ENCODE results near the gene CAMKV.
A peak's percentile ranks its signal among the peaks of the same experiment; 100 is the strongest.
"Not testable (repeated sequence)": the region's sequence is repeated elsewhere in the genome, so short reads cannot be mapped to it uniquely, and the experiment has no call there.

The CAMKV gene

GRCh38 chr3:49844464-49845183, 25.1 kb downstream of the CAMKV start:
- no peak for DNase-seq

- no peak for DNase-seq
These were observed 26.7 kb downstream of the CAMKV start for GRCh38 chr3:49842843-49843517.

- no peak for DNase-seq
These were observed 27.9 kb downstream of the CAMKV start for GRCh38 chr3:49841806-49842205.

GRCh38 chr3:49841126-49841696, 28.5 kb downstream of the CAMKV start:
- DNase-seq: peak; percentile 4

- no peak for DNase-seq
These were observed 29.3 kb downstream of the CAMKV start for GRCh38 chr3:49840388-49840787.

- DNase-seq: peak; percentile 42
These were observed 30.4 kb downstream of the CAMKV start for GRCh38 chr3:49839193-49839809.

- DNase-seq: no peak
These were observed 38.4 kb downstream of the CAMKV start for GRCh38 chr3:49831341-49831740.

GRCh38 chr3:49826016-49826415, 43.7 kb downstream of the CAMKV start:
- no peak for DNase-seq

- not testable (repeated sequence) for DNase-seq
These were observed 46.6 kb downstream of the CAMKV start for GRCh38 chr3:49823131-49823530.

GRCh38 chr3:49813497-49814174, 56.1 kb downstream of the CAMKV start, which contains the start of gene UBA7:
TSS of gene UBA7 (minus strand) at chr3:49813953. CDS start at chr3:49813787, 166 bp downstream.
- DNase-seq: peak; percentile 21

GRCh38 chr3:49812916-49813496, 56.7 kb downstream of the CAMKV start:
- DNase-seq: no peak

All from kidney glomerular epithelial cell (primary cell).